Esophagus squamous epithelium (tissue), 5 donors: ENCODE results near the gene SKOR1. TPM values are rescaled to one million over a fixed set of nuclear protein-coding genes. Genes with fewer than 3 reads are reported as not detected.
A peak's percentile ranks its signal among the peaks of the same experiment; 100 is the strongest.

Source experiments
- DNase-seq: peaks from one replicate; lab custom pipeline; 2025; lab: John Stamatoyannopoulos, UW
- H3K27ac ChIP-seq, 4 donors: fragments of 200-600 bp; sonication (generic); one replicate each; pipeline ENCODE4 v1.5.1; 2016 to 2019; ENCODE audit warnings: mild to moderate bottlenecking in 1 of 4
- H3K27me3 ChIP-seq, 4 donors: fragments of 200-600 bp; sonication (generic); 1 replicate in 3 of 4; 2 replicates in 1 of 4; pipeline versions ENCODE4 v1.5.1 to v1.6.0; 2017 to 2021; ENCODE audit warnings: antibody characterized with exemption in 1 of 4
- H3K36me3 ChIP-seq, 3 donors: fragments of 200-600 bp; sonication (generic); one replicate each; pipeline ENCODE4 v1.5.1; 2016 to 2019
- H3K4me1 ChIP-seq, 3 donors: fragments of 200-600 bp; sonication (generic); one replicate each; pipeline ENCODE4 v1.5.1; 2017 to 2019
- H3K4me3 ChIP-seq, 4 donors: fragments of 200-600 bp; sonication (generic); 1 replicate in 3 of 4; 2 replicates in 1 of 4; pipeline ENCODE4 v1.5.1; 2016 to 2019; ENCODE audit warnings: mild to moderate bottlenecking in 2 of 4, moderate library complexity in 1 of 4
- H3K9me3 ChIP-seq, 3 donors: fragments of 200-600 bp; sonication (generic); one replicate each; pipeline ENCODE4 v1.5.1; 2016 to 2019
- CTCF ChIP-seq, 6 experiments: fragments of 450-650 bp in 4 of 6; fragments of 200-600 bp in 2 of 6; sonication (generic) in 2 of 6; IDR thresholded peaks; one replicate each; pipeline ENCODE4 v1.5.1; 2016 to 2019; ENCODE audit warnings: antibody characterized with exemption in 6 of 6, mild to moderate bottlenecking in 4 of 6, moderate library complexity in 4 of 6
- POLR2A ChIP-seq, 4 donors: fragments of 450-650 bp; IDR thresholded peaks; one replicate each; pipeline ENCODE4 v1.6.1; 2017; ENCODE audit warnings: antibody characterized with exemption in 4 of 4, mild to moderate bottlenecking in 4 of 4, moderate library complexity in 3 of 4
- WGBS, 2 donors: methylation state at CpG; one replicate each; pipeline ENCODE4 v1.1.5; 2018; 5-methylcytosine and 5-hydroxymethylcytosine counted together
- intact Hi-C: fragments of 100-400 bp; cut with DNase I; formaldehyde crosslinking; loops from one replicate; pipeline ENCODE4 v1.15.0; 2022
- total RNA-seq, 4 donors: library from RNA; depleted of rRNA; stranded (reverse); fragments of >200 nt; gene quantifications; one replicate each; pipeline ENCODE4 v1.1.0, GENCODE V29; 2016
- donor health status: DM: yes; HTN: yes; CAD: no.

Gene SKOR1
- total RNA-seq, 4 donors from 2014 or later, result 0.09 to 0.76 (median 0.28) TPM

DNA sequence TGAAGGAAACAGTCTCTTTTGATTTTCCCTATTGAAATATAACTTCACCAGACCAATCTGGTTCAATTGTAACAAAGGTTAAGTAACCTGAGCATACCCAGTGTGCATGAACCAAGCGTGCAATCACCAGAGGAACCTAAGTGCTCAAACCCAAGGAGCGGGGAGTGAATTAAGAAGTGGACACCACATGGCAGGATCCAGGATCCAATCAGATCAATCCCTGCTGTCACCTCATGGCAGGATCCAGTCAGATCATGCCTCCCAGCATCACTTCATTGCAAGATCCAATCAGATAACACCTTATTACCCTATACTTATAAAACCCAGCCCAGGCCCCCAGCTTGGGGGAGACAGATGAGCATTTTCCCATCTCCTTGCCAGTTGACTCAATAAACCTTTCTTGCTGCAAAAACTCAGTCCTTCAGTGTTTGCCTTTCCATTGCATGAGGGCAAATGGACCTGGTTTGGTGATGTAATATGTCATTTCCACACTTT lies 53.5 kb downstream of the SKOR1 start:
- Histone ChIP-seq H3K27ac (no peak overlapping the region), H3K27me3 (no peaks in the 10 kb centered on the region), H3K9me3 (peaks cover 0 to under 1% (median 0%) of the 10 kb centered on the region in 3 donors), H3K36me3 (no peaks in the 10 kb centered on the region), H3K4me3 (no peak overlapping the region), H3K4me1 (peaks cover 0 to 17% (median 0%) of the 10 kb centered on the region in 3 donors)
- intact Hi-C loops, result no loop called here
- WGBS, 2 donors, result 73 to 95% methylated on average over 2 of the region's 2 CpGs
- no peak for DNase-seq
- TF ChIP-seq CTCF (IDR thresholded peaks at IDR 0.05), result no peak
- no peak for TF ChIP-seq POLR2A (IDR thresholded peaks at IDR 0.05)

DNA sequence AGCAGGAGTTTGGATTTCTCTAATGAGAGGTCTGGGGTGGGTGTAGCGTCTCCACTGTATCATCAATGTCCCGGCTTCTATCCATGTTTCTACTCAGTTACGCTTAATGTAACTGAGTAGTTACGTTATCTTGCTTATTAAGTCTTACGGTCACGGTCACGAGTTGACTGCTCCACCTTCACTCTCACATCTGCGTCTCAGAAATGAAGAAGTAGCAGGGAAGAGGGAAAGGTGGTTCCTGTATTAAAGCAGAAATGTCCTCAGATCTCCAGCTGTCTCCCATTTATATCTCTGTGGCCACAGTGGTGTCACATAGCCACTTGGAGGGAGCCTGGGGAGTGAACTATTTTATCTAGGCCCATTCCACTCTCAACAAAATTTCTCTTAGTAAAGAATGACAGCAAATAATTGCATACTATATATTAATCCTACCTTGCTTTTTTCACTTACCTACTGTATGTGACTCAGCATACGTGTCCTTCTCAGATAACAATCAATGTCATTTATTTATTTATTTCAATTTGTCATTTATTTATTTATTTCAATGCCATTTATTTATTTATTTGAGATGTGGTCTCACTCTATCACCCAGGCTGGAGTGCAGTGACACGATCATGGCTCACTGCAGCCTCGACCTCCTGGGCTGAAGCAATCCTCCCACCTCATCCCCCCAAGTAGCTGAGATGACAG lies 54.3 kb downstream of the SKOR1 start:
- Histone ChIP-seq H3K4me1 (peaks cover 4 to 25% (median 7%) of the 10 kb centered on the region in 3 donors), H3K9me3 (no peaks in the 10 kb centered on the region), H3K27me3 (no peaks in the 10 kb centered on the region), H3K4me3 (no peak overlapping the region), H3K27ac (no peak overlapping the region), H3K36me3 (no peaks in the 10 kb centered on the region)
- no peak for DNase-seq
- intact Hi-C loops, result no loop called here
- 84 to 85% methylated on average over 11 of the region's 11 CpGs for WGBS, 2 donors
- TF ChIP-seq POLR2A (IDR thresholded peaks at IDR 0.05), result no peak
- no peak for TF ChIP-seq CTCF (IDR thresholded peaks at IDR 0.05)

GRCh38 chr15:67880651-67881182 lies 55.4 kb downstream of the SKOR1 start:
- 23 to 30% methylated on average over 3 of the region's 3 CpGs for WGBS, 2 donors
- intact Hi-C loops, result no loop called here
- Histone ChIP-seq H3K27me3 (no peaks in the 10 kb centered on the region), H3K36me3 (no peaks in the 10 kb centered on the region), H3K4me1 (peaks cover 4 to 36% (median 12%) of the 10 kb centered on the region in 3 donors), H3K4me3 (no peak overlapping the region), H3K27ac (peak overlapping the region in 2 of 4 donors; percentile 16 to 25), H3K9me3 (no peaks in the 10 kb centered on the region)
- DNase-seq, result no peak
- TF ChIP-seq POLR2A (IDR thresholded peaks at IDR 0.05) (no peak), CTCF (IDR thresholded peaks at IDR 0.05) (no peak)

DNA sequence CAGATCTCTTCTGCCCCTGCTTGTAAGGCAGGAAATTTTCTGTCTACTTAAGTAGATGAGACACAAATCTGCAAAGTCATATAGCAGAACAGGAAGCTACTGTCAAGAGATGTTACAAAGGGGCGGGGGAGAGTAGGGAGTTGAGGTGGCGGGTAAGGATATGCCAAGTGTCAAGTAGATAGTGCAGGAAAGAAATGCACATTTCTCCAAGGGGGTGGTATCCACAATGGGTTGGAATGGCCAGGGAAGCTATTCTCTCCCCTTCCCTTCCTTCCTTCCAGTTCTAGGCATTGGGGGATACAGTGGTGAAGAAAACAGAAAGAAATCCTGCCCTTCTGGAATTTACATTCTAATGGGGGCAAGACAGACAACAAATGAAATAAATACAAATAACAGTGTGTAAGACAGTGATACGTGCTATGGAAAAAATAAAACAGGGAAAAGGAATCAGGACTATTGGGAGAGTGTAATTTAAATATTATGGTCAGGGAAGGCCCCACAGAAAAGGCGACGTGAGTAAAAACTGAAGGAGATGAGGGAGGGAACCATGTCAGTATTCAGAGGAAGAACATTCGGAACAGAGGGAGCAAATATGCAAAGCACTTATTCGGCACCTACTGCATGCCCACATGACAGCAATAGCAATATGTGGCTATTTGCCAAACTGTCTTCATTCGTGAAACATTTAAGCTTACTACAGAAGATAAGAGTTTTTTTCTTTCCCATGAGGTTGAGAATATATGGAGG lies 57.4 kb downstream of the SKOR1 start:
- Histone ChIP-seq H3K27ac (peak overlapping the region in 3 of 4 donors; percentile 21 to 83 (median 79)), H3K9me3 (no peaks in the 10 kb centered on the region), H3K27me3 (no peaks in the 10 kb centered on the region), H3K4me3 (no peak overlapping the region), H3K36me3 (no peaks in the 10 kb centered on the region), H3K4me1 (peaks cover 4 to 37% (median 12%) of the 10 kb centered on the region in 3 donors)
- intact Hi-C loops, result no loop called here
- no peak for DNase-seq
- 75 to 80% methylated on average over 8 of the region's 8 CpGs for WGBS, 2 donors
- TF ChIP-seq CTCF (IDR thresholded peaks at IDR 0.05) (no peak), POLR2A (IDR thresholded peaks at IDR 0.05) (no peak)
